Measurements from ENCODE around the gene MICALL1.
"Not testable (repeated sequence)": the region's sequence is repeated elsewhere in the genome, so short reads cannot be mapped to it uniquely, and the experiment has no call there.

MICALL1 gene

GRCh38 chr22:37927637-37927936 is 21.5 kb downstream of the MICALL1 start:
- DNase-seq (ENCODE audit: low read depth), result no peak

- no peak for DNase-seq (ENCODE audit: low read depth)
Observed at GRCh38 chr22:37929390-37929789, 23.3 kb downstream of the MICALL1 start.

DNA sequence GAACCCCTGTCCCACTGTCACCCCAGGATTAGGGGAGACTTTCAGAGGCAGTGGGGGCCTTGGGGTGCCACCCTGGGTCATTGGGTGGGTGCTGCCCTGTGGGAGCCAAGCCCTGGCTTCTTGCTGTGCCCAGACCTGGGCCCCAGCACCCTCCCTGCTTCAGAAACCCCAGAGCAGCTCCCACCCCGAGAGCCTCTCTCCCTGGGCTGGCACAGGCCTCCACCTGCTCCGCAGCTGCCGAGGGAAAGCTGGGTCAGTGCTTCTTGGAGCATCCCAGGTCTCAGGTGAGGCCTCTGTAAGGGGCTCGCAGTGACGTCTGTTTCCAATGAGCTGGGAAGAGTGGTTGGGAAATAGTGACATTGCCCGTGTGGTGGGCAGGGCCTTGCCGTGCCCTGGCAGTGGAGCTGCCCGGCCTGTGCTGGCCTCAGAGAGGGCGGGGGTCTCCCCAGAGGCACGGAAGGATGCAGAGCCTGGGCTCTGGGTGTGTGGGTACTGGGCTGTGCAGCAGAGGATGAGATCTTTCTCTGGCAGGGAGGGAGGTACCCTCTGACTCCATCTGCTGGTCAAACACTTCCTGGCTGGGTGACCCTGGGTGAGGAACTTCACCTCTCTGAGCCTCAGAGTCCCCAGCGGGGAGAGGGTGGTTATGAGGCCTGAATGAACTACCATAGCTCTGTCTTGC is 24.3 kb downstream of the MICALL1 start:
- peak; percentile 22 for DNase-seq (ENCODE audit: low read depth)

DNA sequence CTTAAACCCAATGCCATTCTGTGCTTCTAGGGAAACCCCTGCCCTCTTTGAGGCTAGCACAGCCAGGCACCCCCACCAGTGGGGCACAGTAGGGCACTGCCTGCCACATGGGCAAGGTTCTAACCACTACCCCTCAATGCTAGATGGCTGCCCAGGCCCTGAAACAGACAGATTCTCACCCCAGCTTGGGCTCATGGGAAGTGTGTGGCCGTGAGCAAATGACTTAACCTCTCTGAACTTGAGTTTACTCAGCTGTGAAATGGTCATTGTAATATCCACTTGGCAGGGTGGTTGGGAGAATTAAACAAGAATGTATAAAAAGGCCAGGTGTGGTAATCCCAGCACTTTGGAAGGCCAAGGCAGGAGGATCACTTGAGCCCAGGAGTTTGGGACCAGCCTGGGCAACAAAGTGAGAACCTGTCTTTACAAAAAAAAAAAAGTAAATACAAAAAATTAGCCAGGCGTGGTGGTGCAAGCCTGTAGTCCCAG is 24.9 kb downstream of the MICALL1 start:
- no peak for DNase-seq (ENCODE audit: low read depth)

DNA sequence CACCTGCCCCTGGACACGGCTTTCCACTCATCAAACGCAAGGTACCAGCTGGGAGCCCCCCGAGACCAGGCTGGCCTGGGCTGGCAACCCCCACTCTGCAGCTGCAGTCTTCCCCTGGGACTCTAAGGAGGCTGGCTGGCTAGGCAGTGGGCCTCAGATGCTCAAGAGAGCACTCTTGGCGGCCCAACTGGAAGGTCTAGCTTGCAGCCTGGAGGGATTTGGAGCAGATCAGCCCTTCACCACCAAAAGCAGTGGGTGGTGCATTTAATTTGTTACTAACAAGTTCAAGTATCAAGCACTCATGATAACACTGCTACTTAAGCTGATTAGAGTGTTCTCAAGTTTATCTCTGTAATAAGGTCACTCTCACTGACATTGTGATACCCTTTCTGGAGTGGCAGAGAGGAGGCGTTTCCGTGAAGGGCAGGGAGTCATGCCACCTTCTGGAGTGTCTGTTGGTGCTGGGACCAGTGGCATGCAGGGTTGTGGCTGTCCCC is 25.8 kb downstream of the MICALL1 start:
- no peak for DNase-seq (ENCODE audit: low read depth)

DNA sequence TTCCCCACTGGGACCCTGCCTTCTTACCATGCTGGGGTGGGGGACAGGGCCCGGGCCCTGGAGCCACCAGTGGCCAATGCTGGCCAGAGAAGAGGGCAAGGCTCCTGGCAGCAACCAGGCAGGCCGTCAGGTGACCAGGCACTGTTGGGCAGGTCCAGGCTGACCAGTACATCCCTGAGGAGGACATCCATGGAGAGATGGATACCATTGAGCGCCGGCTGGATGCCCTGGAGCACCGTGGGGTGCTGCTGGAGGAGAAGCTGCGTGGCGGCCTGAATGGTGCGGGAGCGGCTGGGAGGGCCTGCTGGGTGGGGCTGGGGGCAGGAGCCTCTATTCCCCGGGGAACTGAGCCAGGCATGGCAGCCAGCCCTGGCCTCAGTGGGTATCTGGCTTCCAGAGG is 26.3 kb downstream of the MICALL1 start:
- DNase-seq (ENCODE audit: low read depth), result no peak

GRCh38 chr22:37932821-37933578 is 26.9 kb downstream of the MICALL1 start:
- no peak for DNase-seq (ENCODE audit: low read depth)

- peak; percentile 88 for DNase-seq (ENCODE audit: low read depth)
Observed at GRCh38 chr22:37933711-37934376, 27.7 kb downstream of the MICALL1 start.

GRCh38 chr22:37940698-37941376 is 34.7 kb downstream of the MICALL1 start:
- peak; percentile 47 for DNase-seq (ENCODE audit: low read depth)

DNA sequence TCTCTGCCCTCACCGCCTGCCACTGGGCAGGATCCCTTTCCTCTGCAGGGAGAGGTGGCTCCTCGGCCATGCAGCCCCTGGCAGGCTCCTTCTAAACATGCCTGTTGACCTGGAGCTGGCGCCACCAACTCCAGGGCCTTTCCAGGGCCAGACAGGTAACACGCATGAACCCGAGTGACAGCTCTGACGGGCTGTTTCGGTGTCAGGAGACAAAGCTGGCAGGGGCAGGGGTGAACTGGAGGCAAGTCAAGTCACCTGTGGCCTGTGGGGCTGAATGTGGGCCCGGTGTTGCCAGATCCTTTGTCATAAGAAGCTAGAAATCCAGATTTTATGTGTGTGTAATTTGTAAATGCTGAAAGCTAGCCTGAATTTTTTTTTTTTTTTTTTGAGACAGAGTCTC is 36.0 kb downstream of the MICALL1 start:
- no peak for DNase-seq (ENCODE audit: low read depth)

DNA sequence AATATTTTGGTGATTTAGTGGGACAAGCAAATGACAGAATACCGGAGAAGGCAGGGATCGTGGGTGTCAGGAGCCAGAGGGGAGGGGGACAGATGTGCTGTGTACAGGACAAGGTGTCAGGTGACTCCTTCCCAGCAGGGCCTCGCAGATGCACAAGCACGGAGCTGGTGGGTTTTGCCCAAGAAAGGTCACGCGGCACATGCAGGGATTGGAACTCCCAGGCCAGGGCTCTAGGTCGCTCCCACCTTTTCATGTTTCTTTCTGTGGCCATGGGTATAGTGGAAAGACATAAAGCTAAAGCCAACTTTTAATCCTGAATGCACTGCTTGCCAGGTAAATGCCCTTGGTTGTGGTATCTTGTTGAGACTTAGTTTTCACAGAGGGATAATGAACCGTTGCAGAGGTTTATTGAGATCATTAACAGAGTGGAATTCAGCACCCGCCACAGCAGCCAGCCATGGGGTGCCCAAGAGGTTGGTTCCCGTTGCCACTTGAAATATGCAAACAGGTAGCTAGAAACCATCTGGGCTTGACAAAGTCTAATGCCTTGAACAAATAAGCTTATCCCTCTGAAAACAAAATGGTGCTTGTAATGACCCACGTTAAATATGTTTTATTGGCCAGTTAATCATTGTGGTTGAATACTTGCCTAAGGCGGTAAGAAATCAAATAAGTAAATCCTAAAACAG is 37.2 kb downstream of the MICALL1 start:
- no peak for DNase-seq (ENCODE audit: low read depth)

DNA sequence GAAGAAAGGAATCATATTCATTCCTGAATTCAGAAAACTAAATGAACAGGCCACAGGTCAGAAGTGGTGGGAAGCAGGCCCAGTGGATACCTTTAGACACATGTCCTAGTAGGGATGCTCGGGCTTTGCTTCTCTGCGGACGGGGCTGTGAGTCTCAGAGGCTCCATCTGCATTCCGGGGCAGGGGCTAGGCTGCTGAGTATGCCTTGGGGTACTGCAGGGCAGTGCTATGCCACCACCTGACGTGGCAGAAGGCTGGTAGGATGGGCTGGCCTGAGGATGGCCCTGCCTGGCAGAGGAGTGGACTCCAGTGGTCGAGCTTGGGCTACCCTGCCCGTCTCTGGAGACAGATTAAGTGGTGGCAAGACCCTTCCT is 37.7 kb downstream of the MICALL1 start:
- no peak for DNase-seq (ENCODE audit: low read depth)

DNA sequence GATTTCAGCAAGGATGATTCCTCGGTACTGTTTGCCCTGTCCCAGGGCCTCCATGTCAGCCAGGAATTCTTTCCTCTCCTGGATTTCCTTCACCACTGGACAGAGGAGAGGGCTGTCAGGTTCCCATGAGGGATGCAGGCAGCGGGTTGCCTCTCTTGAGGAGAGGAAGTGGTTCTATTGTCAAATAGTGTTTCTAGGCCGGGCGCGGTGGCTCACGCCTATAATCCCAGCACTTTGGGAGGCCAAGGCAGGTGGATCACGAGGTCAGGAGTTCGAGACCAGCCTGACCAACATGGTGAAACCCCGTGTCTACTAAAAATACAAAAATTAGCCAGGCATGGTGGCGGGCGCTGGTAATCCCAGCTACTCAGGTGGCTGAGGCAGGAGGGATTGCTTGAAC is 38.3 kb downstream of the MICALL1 start:
- DNase-seq (ENCODE audit: low read depth), result not testable (repeated sequence)

GRCh38 chr22:37947142-37947795 is 41.2 kb downstream of the MICALL1 start:
- DNase-seq (ENCODE audit: low read depth), result not testable (repeated sequence)

- DNase-seq (ENCODE audit: low read depth), result no peak
Observed at GRCh38 chr22:37951305-37951704, 45.2 kb downstream of the MICALL1 start.

DNA sequence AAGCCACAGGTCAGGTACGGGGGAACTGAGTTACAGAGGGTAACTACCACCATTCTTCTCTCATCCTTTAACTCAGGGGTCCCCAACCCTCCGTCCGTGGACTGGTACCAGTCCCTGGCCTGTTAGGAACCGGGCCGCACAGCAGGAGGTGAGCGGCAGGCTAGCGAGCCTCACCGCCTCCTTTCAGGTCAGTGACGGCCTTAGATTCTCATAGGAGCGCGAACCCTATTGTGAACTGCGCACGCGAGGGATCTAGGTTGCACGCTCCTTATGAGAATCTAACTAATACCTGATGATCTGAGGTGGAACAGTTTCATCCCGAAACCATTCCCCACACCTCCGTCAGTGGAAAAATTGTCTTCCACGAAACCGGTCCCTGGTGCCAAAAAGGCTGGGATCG is 46.5 kb downstream of the MICALL1 start:
- not testable (repeated sequence) for DNase-seq (ENCODE audit: low read depth)

- no peak for DNase-seq (ENCODE audit: low read depth)
Observed at GRCh38 chr22:37953062-37953436, 47.0 kb downstream of the MICALL1 start.

- DNase-seq (ENCODE audit: low read depth), result peak; percentile 94
Observed at GRCh38 chr22:37953437-37954179, 47.5 kb downstream of the MICALL1 start, which contains the start of the genes C22orf23 and POLR2F. TSS of gene C22orf23 (minus strand) at chr22:37953601. CDS start at chr22:37953149, 452 bp downstream. TSS of gene POLR2F (plus strand) at chr22:37953699. CDS start at chr22:37953788, 89 bp downstream.

- DNase-seq (ENCODE audit: low read depth), result no peak
Observed at GRCh38 chr22:37954686-37955085, 48.6 kb downstream of the MICALL1 start.

DNA sequence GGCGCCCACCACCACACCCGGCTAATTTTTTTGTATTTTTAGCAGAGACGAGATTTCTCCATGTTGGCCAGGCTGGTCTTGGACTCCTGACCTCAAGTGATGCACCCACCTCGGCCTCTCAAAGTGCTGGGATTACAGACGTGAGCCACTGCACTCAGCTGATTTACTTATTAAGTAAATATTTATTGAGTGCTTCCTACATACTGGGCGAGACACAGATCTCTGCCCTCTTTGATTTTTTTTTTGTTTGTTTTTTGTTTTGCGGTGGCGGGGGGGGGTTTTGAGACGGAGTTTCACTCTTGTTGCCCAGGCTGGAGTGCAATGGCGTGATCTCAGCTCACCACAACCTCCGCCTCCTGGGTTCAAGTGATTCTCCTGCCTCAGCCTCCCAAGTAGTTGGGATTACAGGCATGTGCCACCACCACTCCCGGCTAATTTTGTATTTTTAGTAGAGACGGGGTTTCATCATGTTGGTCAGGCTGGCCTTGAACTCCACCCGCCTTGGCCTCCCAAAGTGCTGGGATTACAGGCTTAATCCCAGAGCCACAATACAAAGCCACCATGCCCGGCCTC is 49.8 kb downstream of the MICALL1 start:
- DNase-seq (ENCODE audit: low read depth), result not testable (repeated sequence)
